Stimulated activated CD4-positive, alpha-beta T cell treated with anti-CD3 and anti-CD28 coated beads, Interleukin-15, amount 100 ng/mL, for 24 hours (primary cell): Measurements from ENCODE around the gene ZFP82.

Experiments
- DNase-seq: peaks from one replicate; pipeline ENCODE4 v3.0.0-alpha.2; 2020

Gene ZFP82

DNA sequence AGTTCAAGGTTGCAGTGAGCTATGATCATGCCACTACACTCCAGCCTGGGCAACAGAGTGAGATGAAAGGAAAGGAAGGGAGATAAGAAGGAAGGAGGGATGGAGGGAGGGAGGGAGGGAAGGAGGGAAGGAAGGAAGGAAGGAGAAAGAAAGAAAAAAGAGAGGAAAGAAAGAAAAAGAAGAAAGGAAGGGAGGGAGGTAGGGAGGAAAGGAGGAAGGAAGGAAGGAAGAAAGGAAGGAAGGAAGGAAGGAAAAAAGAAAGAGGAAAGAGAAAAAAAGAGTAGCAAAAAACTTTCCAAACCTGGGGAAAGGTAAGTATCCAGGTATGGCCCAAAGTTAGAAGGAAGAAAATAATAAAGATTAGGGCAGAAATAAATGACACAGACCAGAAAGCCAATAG, 46.6 kb downstream of the ZFP82 start:
- no peak for DNase-seq

DNA sequence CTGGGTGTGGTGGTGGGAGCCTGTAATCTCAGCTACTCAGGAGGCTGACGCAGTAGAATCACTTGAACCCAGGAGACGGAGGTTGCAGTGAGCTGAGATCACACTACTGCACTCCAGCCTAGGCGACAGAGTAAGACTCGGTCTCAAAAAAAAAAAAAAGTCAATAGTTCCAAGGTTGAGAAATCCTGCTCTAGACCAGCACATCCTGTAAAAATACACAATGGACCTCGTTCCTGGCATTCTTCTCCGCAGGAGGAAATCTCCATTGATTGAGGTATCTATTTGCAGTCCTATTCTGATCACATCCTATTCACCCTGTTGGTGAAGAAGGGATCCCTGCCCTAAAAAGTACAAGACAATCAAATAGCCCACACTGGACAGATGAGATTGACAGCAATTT, 54.6 kb downstream of the ZFP82 start:
- DNase-seq = no peak
